ENCODE measurements around the gene RAB28. TPM values are rescaled to one million over a fixed set of nuclear protein-coding genes. Genes with fewer than 3 reads are reported as not detected.

Gene RAB28
- total RNA-seq, 1 experiment from 2014 or later, result 61.8 TPM

GRCh38 chr4:13355111-13355880 lies 128.8 kb downstream of the RAB28 start:
- H3K4me3 ChIP-seq (ENCODE audit: low read length), result no peak overlapping the region
- no peaks in the 10 kb centered on the region for H4K20me1 ChIP-seq (ENCODE audit: insufficient read depth, low read depth, low read length)
- DNase-seq, result no peak
- no peaks in the 10 kb centered on the region for H3K27me3 ChIP-seq (ENCODE audit: low read length)
- H3K4me2 ChIP-seq (ENCODE audit: low read depth, low read length, poor library complexity, severe bottlenecking), result no peak overlapping the region
- H3K9ac ChIP-seq (ENCODE audit: low read length), result no peak overlapping the region
- no peak overlapping the region for H3K27ac ChIP-seq (ENCODE audit: low read length)
- no peaks in the 10 kb centered on the region for H3K4me1 ChIP-seq (ENCODE audit: low read length)
- no peaks in the 10 kb centered on the region for H3K9me3 ChIP-seq (ENCODE audit: low read length)
- no peaks in the 10 kb centered on the region for H3K79me2 ChIP-seq (ENCODE audit: low read length)
- no peaks in the 10 kb centered on the region for H3K9me2 ChIP-seq (replicated peaks; ENCODE audit: insufficient read depth, low read length)
- no peak overlapping the region for H2AFZ ChIP-seq (ENCODE audit: low read length)
- H3K36me3 ChIP-seq (ENCODE audit: insufficient read depth, low read length), result 0 out of 2 replicates have a peak, but pooled peaks cover 3% of the 10 kb centered on the region

GRCh38 chr4:13349096-13349495 lies 135.0 kb downstream of the RAB28 start:
- Histone ChIP-seq H3K9me3 (ENCODE audit: low read length) (no peaks in the 10 kb centered on the region), H3K9me2 (replicated peaks; ENCODE audit: insufficient read depth, low read length) (no peaks in the 10 kb centered on the region), H3K4me2 (ENCODE audit: low read depth, low read length, poor library complexity, severe bottlenecking) (no peak overlapping the region), H3K4me3 (ENCODE audit: low read length) (no peak overlapping the region), H3K36me3 (ENCODE audit: insufficient read depth, low read length) (0 out of 2 replicates have a peak, but pooled peaks cover 6% of the 10 kb centered on the region), H3K79me2 (ENCODE audit: low read length) (no peaks in the 10 kb centered on the region), H3K9ac (ENCODE audit: low read length) (no peak overlapping the region), H3K4me1 (ENCODE audit: low read length) (no peaks in the 10 kb centered on the region; the same call in 1 of the 2 replicates), H4K20me1 (ENCODE audit: insufficient read depth, low read depth, low read length) (no peaks in the 10 kb centered on the region), H3K27ac (ENCODE audit: low read length) (no peak overlapping the region), H3K27me3 (ENCODE audit: low read length) (no peaks in the 10 kb centered on the region), H2AFZ (ENCODE audit: low read length) (no peak overlapping the region)
- no peak for DNase-seq

DNA sequence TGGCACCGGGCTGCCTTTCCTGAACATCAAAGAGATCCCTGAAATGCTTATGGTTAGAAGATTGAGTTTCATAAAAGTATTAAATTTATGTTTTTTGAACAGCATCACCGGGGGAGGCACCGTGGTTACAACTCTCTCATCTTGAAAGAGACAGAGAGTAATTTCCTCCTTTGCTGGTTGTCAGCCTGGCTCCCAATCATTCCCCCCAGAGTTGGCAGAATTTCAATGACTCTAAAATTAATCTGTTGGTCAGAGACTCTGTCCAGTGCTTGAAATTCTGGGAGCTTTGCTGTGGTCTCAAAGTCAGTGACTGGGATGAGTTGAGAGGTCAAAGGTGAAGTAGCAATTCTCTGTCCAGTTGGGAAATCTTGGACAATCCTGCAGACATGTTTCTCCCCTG lies 135.9 kb downstream of the RAB28 start:
- Histone ChIP-seq H3K9me2 (replicated peaks; ENCODE audit: insufficient read depth, low read length) (no peaks in the 10 kb centered on the region), H3K36me3 (ENCODE audit: insufficient read depth, low read length) (0 out of 2 replicates have a peak, but pooled peaks cover 6% of the 10 kb centered on the region), H3K27ac (ENCODE audit: low read length) (no peak overlapping the region), H3K9me3 (ENCODE audit: low read length) (no peaks in the 10 kb centered on the region), H3K4me2 (ENCODE audit: low read depth, low read length, poor library complexity, severe bottlenecking) (no peak overlapping the region), H3K4me3 (ENCODE audit: low read length) (no peak overlapping the region), H3K27me3 (ENCODE audit: low read length) (no peaks in the 10 kb centered on the region), H3K4me1 (ENCODE audit: low read length) (no peaks in the 10 kb centered on the region; the same call in 1 of the 2 replicates), H3K79me2 (ENCODE audit: low read length) (no peaks in the 10 kb centered on the region), H4K20me1 (ENCODE audit: insufficient read depth, low read depth, low read length) (no peaks in the 10 kb centered on the region), H2AFZ (ENCODE audit: low read length) (no peak overlapping the region), H3K9ac (ENCODE audit: low read length) (no peak overlapping the region)
- DNase-seq, result no peak

DNA sequence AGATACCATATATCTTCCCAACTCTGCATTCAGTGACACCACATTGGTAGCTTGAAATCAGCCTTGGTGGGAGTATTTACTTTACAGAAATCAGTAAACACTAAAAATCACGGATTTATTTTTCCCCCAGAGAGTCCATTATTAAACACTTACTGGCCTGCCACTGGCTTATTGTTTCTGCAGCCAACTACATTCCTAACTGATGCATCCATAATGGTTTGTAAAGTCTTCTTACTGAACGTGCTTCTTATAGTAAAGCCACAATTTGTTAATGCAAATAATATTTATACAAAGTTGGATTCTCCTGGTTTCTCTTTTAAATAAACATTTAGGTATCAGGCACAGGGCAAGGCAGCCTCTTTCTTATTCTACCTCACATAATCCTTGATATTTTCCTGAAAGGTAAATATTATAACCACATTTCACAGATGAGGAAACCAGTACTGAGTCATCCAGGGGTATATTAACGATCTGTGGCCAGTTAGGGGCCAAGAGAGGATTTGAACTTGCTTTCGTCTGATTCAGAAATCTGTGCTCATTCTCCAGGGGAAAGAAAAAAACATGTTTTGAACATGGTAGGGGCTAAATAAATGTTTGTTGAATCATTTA lies 136.5 kb downstream of the RAB28 start:
- no peaks in the 10 kb centered on the region for H4K20me1 ChIP-seq (ENCODE audit: insufficient read depth, low read depth, low read length)
- H3K9ac ChIP-seq (ENCODE audit: low read length), result no peak overlapping the region
- no peak overlapping the region for H2AFZ ChIP-seq (ENCODE audit: low read length)
- H3K4me1 ChIP-seq (ENCODE audit: low read length), result no peaks in the 10 kb centered on the region; the same call in 1 of the 2 replicates
- 0 out of 2 replicates have a peak, but pooled peaks cover 6% of the 10 kb centered on the region for H3K36me3 ChIP-seq (ENCODE audit: insufficient read depth, low read length)
- DNase-seq, result no peak
- H3K4me2 ChIP-seq (ENCODE audit: low read depth, low read length, poor library complexity, severe bottlenecking), result no peak overlapping the region
- H3K9me2 ChIP-seq (replicated peaks; ENCODE audit: insufficient read depth, low read length), result no peaks in the 10 kb centered on the region
- H3K79me2 ChIP-seq (ENCODE audit: low read length), result no peaks in the 10 kb centered on the region
- H3K9me3 ChIP-seq (ENCODE audit: low read length), result no peaks in the 10 kb centered on the region
- no peak overlapping the region for H3K4me3 ChIP-seq (ENCODE audit: low read length)
- H3K27me3 ChIP-seq (ENCODE audit: low read length), result no peaks in the 10 kb centered on the region
- no peak overlapping the region for H3K27ac ChIP-seq (ENCODE audit: low read length)

- peak; percentile 43 for DNase-seq
- H3K4me3 ChIP-seq (ENCODE audit: low read length), result no peak overlapping the region
- H3K27me3 ChIP-seq (ENCODE audit: low read length), result no peaks in the 10 kb centered on the region
Observed at GRCh38 chr4:13344216-13344615, 139.9 kb downstream of the RAB28 start.

GRCh38 chr4:13340672-13341071 lies 143.5 kb downstream of the RAB28 start:
- DNase-seq, result no peak
- Histone ChIP-seq H3K9me2 (replicated peaks; ENCODE audit: insufficient read depth, low read length) (no peaks in the 10 kb centered on the region), H3K27me3 (ENCODE audit: low read length) (no peaks in the 10 kb centered on the region), H3K4me3 (ENCODE audit: low read length) (no peak overlapping the region), H3K36me3 (ENCODE audit: insufficient read depth, low read length) (peaks cover 17% of the 10 kb centered on the region), H4K20me1 (ENCODE audit: insufficient read depth, low read depth, low read length) (no peaks in the 10 kb centered on the region), H2AFZ (ENCODE audit: low read length) (no peak overlapping the region), H3K9me3 (ENCODE audit: low read length) (no peaks in the 10 kb centered on the region), H3K4me2 (ENCODE audit: low read depth, low read length, poor library complexity, severe bottlenecking) (no peak overlapping the region), H3K27ac (ENCODE audit: low read length) (no peak overlapping the region), H3K4me1 (ENCODE audit: low read length) (no peaks in the 10 kb centered on the region; the same call in 1 of the 2 replicates), H3K79me2 (ENCODE audit: low read length) (no peaks in the 10 kb centered on the region), H3K9ac (ENCODE audit: low read length) (no peak overlapping the region)

More at GRCh38 chr4:13344216-13344615, 139.9 kb downstream of the RAB28 start:
- H3K9me3 ChIP-seq (ENCODE audit: low read length), result no peaks in the 10 kb centered on the region
- no peaks in the 10 kb centered on the region for H3K79me2 ChIP-seq (ENCODE audit: low read length)
- no peaks in the 10 kb centered on the region for H4K20me1 ChIP-seq (ENCODE audit: insufficient read depth, low read depth, low read length)
- no peak overlapping the region for H3K27ac ChIP-seq (ENCODE audit: low read length)
- no peak overlapping the region for H3K4me2 ChIP-seq (ENCODE audit: low read depth, low read length, poor library complexity, severe bottlenecking)
- H3K9ac ChIP-seq (ENCODE audit: low read length), result no peak overlapping the region
- peaks cover 6% of the 10 kb centered on the region for H3K36me3 ChIP-seq (ENCODE audit: insufficient read depth, low read length)
- no peaks in the 10 kb centered on the region; the same call in 1 of the 2 replicates for H3K4me1 ChIP-seq (ENCODE audit: low read length)
- no peaks in the 10 kb centered on the region for H3K9me2 ChIP-seq (replicated peaks; ENCODE audit: insufficient read depth, low read length)
- H2AFZ ChIP-seq (ENCODE audit: low read length), result no peak overlapping the region

DNA sequence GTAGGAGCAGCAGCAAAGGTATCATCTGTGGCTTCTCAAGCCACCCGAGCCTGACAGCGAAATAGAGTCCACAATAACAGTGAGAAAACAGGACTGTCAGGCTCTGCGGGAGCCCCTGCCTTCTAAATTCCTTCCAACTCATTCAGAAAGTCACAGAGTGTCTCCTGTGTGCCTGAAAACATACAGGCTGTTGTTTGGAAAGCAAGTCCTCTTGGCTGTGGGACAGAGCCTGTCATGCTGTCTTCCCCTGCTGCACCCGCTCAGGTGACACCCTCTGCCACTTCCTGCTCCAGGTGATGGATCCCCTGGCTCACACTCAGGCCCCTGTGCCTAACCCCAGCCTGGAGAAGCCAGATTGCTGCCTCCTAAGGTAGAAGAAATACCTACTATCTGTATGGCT lies 152.3 kb downstream of the RAB28 start:
- no peak overlapping the region for H2AFZ ChIP-seq (ENCODE audit: low read length)
- no peaks in the 10 kb centered on the region for H3K9me2 ChIP-seq (replicated peaks; ENCODE audit: insufficient read depth, low read length)
- H3K4me3 ChIP-seq (ENCODE audit: low read length), result no peak overlapping the region
- H3K79me2 ChIP-seq (ENCODE audit: low read length), result no peaks in the 10 kb centered on the region
- no peak overlapping the region for H3K4me2 ChIP-seq (ENCODE audit: low read depth, low read length, poor library complexity, severe bottlenecking)
- no peaks in the 10 kb centered on the region for H3K9me3 ChIP-seq (ENCODE audit: low read length)
- H3K36me3 ChIP-seq (ENCODE audit: insufficient read depth, low read length), result peaks cover 17% of the 10 kb centered on the region
- no peak for DNase-seq
- H3K9ac ChIP-seq (ENCODE audit: low read length), result no peak overlapping the region
- no peak overlapping the region for H3K27ac ChIP-seq (ENCODE audit: low read length)
- no peaks in the 10 kb centered on the region for H3K4me1 ChIP-seq (ENCODE audit: low read length)
- no peaks in the 10 kb centered on the region for H3K27me3 ChIP-seq (ENCODE audit: low read length)
- no peaks in the 10 kb centered on the region for H4K20me1 ChIP-seq (ENCODE audit: insufficient read depth, low read depth, low read length)

GRCh38 chr4:13329963-13330362 lies 154.2 kb downstream of the RAB28 start:
- DNase-seq, result no peak
- Histone ChIP-seq H3K4me3 (ENCODE audit: low read length) (no peak overlapping the region), H4K20me1 (ENCODE audit: insufficient read depth, low read depth, low read length) (no peaks in the 10 kb centered on the region), H3K9me2 (replicated peaks; ENCODE audit: insufficient read depth, low read length) (no peaks in the 10 kb centered on the region), H2AFZ (ENCODE audit: low read length) (no peak overlapping the region), H3K79me2 (ENCODE audit: low read length) (no peaks in the 10 kb centered on the region), H3K4me2 (ENCODE audit: low read depth, low read length, poor library complexity, severe bottlenecking) (no peak overlapping the region), H3K9ac (ENCODE audit: low read length) (no peak overlapping the region), H3K27me3 (ENCODE audit: low read length) (no peaks in the 10 kb centered on the region), H3K36me3 (ENCODE audit: insufficient read depth, low read length) (peaks cover 10% of the 10 kb centered on the region; the same call in 1 of the 2 replicates), H3K4me1 (ENCODE audit: low read length) (no peaks in the 10 kb centered on the region), H3K9me3 (ENCODE audit: low read length) (no peaks in the 10 kb centered on the region), H3K27ac (ENCODE audit: low read length) (no peak overlapping the region)
